H9 (cell line): ENCODE measurements around the gene COL4A4. TPM values are rescaled to one million over a fixed set of nuclear protein-coding genes. Genes with fewer than 3 reads are reported as not detected.

Source experiments
- DNase-seq: peaks from one replicate; pipeline ENCODE4 v3.0.0-alpha.2; 2017
- H2AFZ ChIP-seq: one replicate; pipeline ENCODE4 v1.6.1; 2013; ENCODE audit warnings: mild to moderate bottlenecking, low read length, control low read depth, moderate library complexity
- H2AK5ac ChIP-seq: 2 replicates; pipeline ENCODE4 v1.6.1; 2013; ENCODE audit warnings: low read length, control low read depth, mixed read lengths; ENCODE audit not compliant: insufficient read length
- H2BK120ac ChIP-seq: one replicate; pipeline ENCODE4 v1.6.1; 2013; ENCODE audit warnings: low read depth, mild to moderate bottlenecking, low read length, control low read depth, inconsistent platforms; ENCODE audit not compliant: poor library complexity, severe bottlenecking
- H2BK12ac ChIP-seq: 2 replicates; pipeline ENCODE4 v1.6.1; 2013; ENCODE audit warnings: low read length, control low read depth, mixed read lengths, low read depth; ENCODE audit not compliant: insufficient read length
- H2BK15ac ChIP-seq: 2 replicates; pipeline ENCODE4 v1.6.1; 2013; ENCODE audit warnings: low read depth, low read length, control low read depth
- H2BK20ac ChIP-seq: one replicate; pipeline ENCODE4 v1.6.1; 2013; ENCODE audit warnings: low read depth, mild to moderate bottlenecking, low read length, control low read depth, inconsistent platforms; ENCODE audit not compliant: poor library complexity, severe bottlenecking
- H2BK5ac ChIP-seq: 2 replicates; pipeline ENCODE4 v1.6.1; 2013; ENCODE audit warnings: low read length, control low read depth, mixed read lengths; ENCODE audit not compliant: insufficient read length
- H3K14ac ChIP-seq: 2 replicates; pipeline ENCODE4 v1.6.1; 2013; ENCODE audit warnings: low read length, control low read depth; ENCODE audit not compliant: insufficient read depth
- H3K18ac ChIP-seq: 2 replicates; pipeline ENCODE4 v1.6.1; 2013; ENCODE audit warnings: low read depth, mild to moderate bottlenecking, mixed read lengths, low read length, control low read depth; ENCODE audit not compliant: insufficient read length
- H3K23ac ChIP-seq: 2 replicates; pipeline ENCODE4 v1.6.1; 2013; ENCODE audit warnings: low read length, control low read depth, mixed read lengths, low read depth; ENCODE audit not compliant: insufficient read length
- H3K23me2 ChIP-seq: 2 replicates; pipeline ENCODE4 v1.6.1; 2013; ENCODE audit warnings: low read depth, mild to moderate bottlenecking, mixed read lengths, low read length, control low read depth; ENCODE audit not compliant: insufficient read length, poor library complexity, severe bottlenecking
- H3K27ac ChIP-seq: 2 replicates; pipeline ENCODE4 v1.5.1; 2013; ENCODE audit warnings: low read length, control low read depth, mixed read lengths, low read depth; ENCODE audit not compliant: insufficient read length
- H3K27me3 ChIP-seq: 2 replicates; pipeline ENCODE4 v1.6.1; 2013; ENCODE audit warnings: low read length, control low read depth, inconsistent platforms; ENCODE audit not compliant: insufficient read depth
- H3K4ac ChIP-seq: 2 replicates; pipeline ENCODE4 v1.6.1; 2013; ENCODE audit warnings: low read depth, mild to moderate bottlenecking, control low read depth, inconsistent platforms, low read length, moderate library complexity
- H3K4me1 ChIP-seq: 2 replicates; pipeline ENCODE4 v1.6.1; 2013; ENCODE audit warnings: low read length, control low read depth, inconsistent platforms; ENCODE audit not compliant: insufficient read depth
- H3K4me2 ChIP-seq: 2 replicates; pipeline ENCODE4 v1.6.1; 2013; ENCODE audit warnings: low read length, control low read depth, mixed read lengths; ENCODE audit not compliant: insufficient read length, insufficient read depth
- H3K56ac ChIP-seq: 2 replicates; pipeline ENCODE4 v1.6.1; 2013; ENCODE audit warnings: low read depth, mild to moderate bottlenecking, mixed read lengths, low read length, control low read depth; ENCODE audit not compliant: insufficient read length
- H3K79me1 ChIP-seq: 2 replicates; pipeline ENCODE4 v1.6.1; 2013; ENCODE audit warnings: low read depth, mild to moderate bottlenecking, moderate library complexity, low read length, control low read depth, inconsistent platforms; ENCODE audit not compliant: insufficient read depth, poor library complexity, severe bottlenecking
- H3K79me2 ChIP-seq: 2 replicates; pipeline ENCODE4 v1.6.1; 2013; ENCODE audit warnings: low read length, control low read depth, inconsistent platforms; ENCODE audit not compliant: insufficient read depth
- H3K9ac ChIP-seq: 2 replicates; pipeline ENCODE4 v1.6.1; 2013; ENCODE audit warnings: low read length, control low read depth, mixed read lengths; ENCODE audit not compliant: insufficient read length; ENCODE audit errors: extremely low read depth
- H3K9me3 ChIP-seq: one replicate; pipeline ENCODE4 v1.6.1; 2013; ENCODE audit warnings: low read depth, low read length, inconsistent platforms; ENCODE audit not compliant: control insufficient read depth
- H3T11ph ChIP-seq: one replicate; pipeline ENCODE4 v1.6.1; 2013; ENCODE audit warnings: mild to moderate bottlenecking, low read length, control low read depth, inconsistent platforms
- H4K20me1 ChIP-seq: one replicate; pipeline ENCODE4 v1.6.1; 2013; ENCODE audit not compliant: control insufficient read depth, insufficient read length, insufficient read depth
- H4K5ac ChIP-seq: 2 replicates; pipeline ENCODE4 v1.6.1; 2013; ENCODE audit warnings: low read depth, mild to moderate bottlenecking, mixed read lengths, low read length, control low read depth; ENCODE audit not compliant: insufficient read length
- H4K8ac ChIP-seq: replicated peaks from 2 replicates; pipeline ENCODE4 v1.6.1; 2013; ENCODE audit warnings: low read length, control low read depth, mixed read lengths, low read depth; ENCODE audit not compliant: insufficient read length
- H4K91ac ChIP-seq: 2 replicates; pipeline ENCODE4 v1.6.1; 2013; ENCODE audit warnings: low read depth, mild to moderate bottlenecking, moderate library complexity, mixed read lengths, low read length, control low read depth; ENCODE audit not compliant: insufficient read length
- H3K27ac Mint-ChIP-seq, 3 experiments: 2 replicates in 2 of 3; 3 replicates in 1 of 3; pipeline ENCODE4 v1.8.0; 2020 to 2021; ENCODE audit warnings: mixed read lengths in 3 of 3, mild to moderate bottlenecking in 1 of 3, moderate library complexity in 1 of 3
- H3K27me3 Mint-ChIP-seq: 2 replicates; pipeline ENCODE4 v1.8.0; 2021; ENCODE audit warnings: low read depth, mild to moderate bottlenecking, moderate library complexity, mixed read lengths
- H3K36me3 Mint-ChIP-seq, 3 experiments: 2 replicates in 2 of 3; 3 replicates in 1 of 3; pipeline ENCODE4 v1.8.0; 2020 to 2021; ENCODE audit warnings: low read depth in 3 of 3, mixed read lengths in 3 of 3; ENCODE audit not compliant: insufficient read depth in 1 of 3
- H3K4me1 Mint-ChIP-seq, 2 experiments: 2 replicates each; pipeline ENCODE4 v1.8.0; 2020; ENCODE audit warnings: mixed read lengths in 2 of 2
- H3K4me3 Mint-ChIP-seq, 2 experiments: 2 replicates in 1 of 2; 3 replicates in 1 of 2; pipeline ENCODE4 v1.8.0; 2020 to 2021; ENCODE audit warnings: mild to moderate bottlenecking in 2 of 2, mixed read lengths in 2 of 2, moderate library complexity in 1 of 2
- H3K9me3 Mint-ChIP-seq, 2 experiments: 2 replicates in 1 of 2; 3 replicates in 1 of 2; pipeline ENCODE4 v1.8.0; 2020; ENCODE audit warnings: mild to moderate bottlenecking in 2 of 2, mixed read lengths in 2 of 2, moderate library complexity in 1 of 2
- CTCF ChIP-seq: fragments of 200-600 bp; sonication (generic); conservative IDR thresholded peaks from 3 replicates; pipeline ENCODE4 v1.8.0; 2021; ENCODE audit warnings: antibody characterized with exemption, mild to moderate bottlenecking
- WGBS: extraction: QIAGEN DNeasy Blood & Tissue Kit; methylation state at CpG from one replicate; pipeline ENCODE4 v1.1.7; 2013; ENCODE audit warnings: missing lambda C conversion rate, low lambda C conversion rate, mixed read lengths; ENCODE audit not compliant: insufficient read length; ENCODE audit errors: extremely low coverage; 5-methylcytosine and 5-hydroxymethylcytosine counted together
- total RNA-seq: library from RNA; stranded (reverse); gene quantifications from 2 replicates; pipeline ENCODE4 v1.2.1, GENCODE V29; 2021

Gene COL4A4
- total RNA-seq, 1 experiment from 2014 or later, result 0.92 TPM

GRCh38 chr2:227143895-227144294, 20.1 kb downstream of the COL4A4 start:
- Histone ChIP-seq H3K4ac (no peak overlapping the region), H3K56ac (no peak overlapping the region), H3K4me2 (no peak overlapping the region), H4K20me1 (no peaks in the 10 kb centered on the region), H3K79me1 (no peaks in the 10 kb centered on the region), H3K9ac (no peak overlapping the region), H2AFZ (no peak overlapping the region), H3K23me2 (no peaks in the 10 kb centered on the region), H3K4me1 (no peaks in the 10 kb centered on the region), H2BK120ac (no peak overlapping the region), H2BK15ac (no peak overlapping the region), H2AK5ac (no peak overlapping the region), H2BK5ac (no peak overlapping the region), H3K18ac (no peak overlapping the region), H3T11ph (no peak overlapping the region), H4K8ac (no peak overlapping the region), H3K14ac (no peak overlapping the region), H2BK20ac (no peak overlapping the region), H3K27me3 (no peaks in the 10 kb centered on the region), H4K91ac (no peak overlapping the region), H3K9me3 (no peaks in the 10 kb centered on the region), H4K5ac (no peak overlapping the region), H3K79me2 (no peaks in the 10 kb centered on the region), H3K23ac (no peak overlapping the region), H3K27ac (no peak overlapping the region), H2BK12ac (no peak overlapping the region)
- Mint-ChIP-seq H3K36me3 (peaks cover 0 to 7% (median 0%) of the 10 kb centered on the region in 3 experiments; a peak in 1 of 7 replicates), H3K9me3 (peaks cover 3 to 11% of the 10 kb centered on the region in 2 experiments; a peak in 3 of 5 replicates), H3K27me3 (no peaks in the 10 kb centered on the region), H3K27ac (no peak overlapping the region), H3K4me3 (no peak overlapping the region), H3K4me1 (no peaks in the 10 kb centered on the region)
- no peak for DNase-seq
- WGBS, result no CpG with 5 or more reads among the region's 1 CpG
- TF ChIP-seq CTCF, result no peak
